ENCODE data around the gene SCUBE1.

- no peak for TF ChIP-seq POLR2AphosphoS5 (IDR thresholded peaks at IDR 0.05; ENCODE audit: low read depth, low read length)
- no peak for TF ChIP-seq CTCF (IDR thresholded peaks at IDR 0.05)
- TF ChIP-seq SIN3A (IDR thresholded peaks at IDR 0.05; ENCODE audit: borderline replicate concordance, insufficient read depth, low read depth, low read length), result no peak
Observed at GRCh38 chr22:43158778-43159483, 184.2 kb downstream of the SCUBE1 start.
